HEK293 (cell line): ENCODE measurements around the gene STX16.

ENCODE experiments used
- CTCF ChIA-PET: fragments of 350-600 bp; formaldehyde crosslinking; extraction: SDS; loops from one replicate; lab custom pipeline; 2021; ENCODE audit warnings: antibody characterized with exemption; lab: Yijun Ruan, JAX
- POLR2A ChIA-PET: fragments of 300-600 bp; formaldehyde crosslinking; extraction: SDS; loops from one replicate; lab custom pipeline; 2020; ENCODE audit warnings: antibody characterized with exemption, inconsistent platforms; lab: Yijun Ruan, JAX
- H3K27ac ChIP-seq: fragments of 200-500 bp; sonication (Bioruptor generic); 2 replicates; pipeline ENCODE4 v1.5.1; 2014; ENCODE audit warnings: low read depth, low read length, control low read depth, inconsistent platforms; ENCODE audit errors: extremely low read depth
- H3K36me3 ChIP-seq, 2 experiments: fragments of 200-500 bp in 1 of 2; sonication (Bioruptor generic) in 1 of 2; 1 replicate in 1 of 2; 2 replicates in 1 of 2; pipeline ENCODE4 v1.5.1; 2014 to 2017; ENCODE audit warnings: inconsistent platforms in 2 of 2, low read length in 2 of 2; ENCODE audit not compliant: control insufficient read depth in 2 of 2, insufficient read depth in 1 of 2
- H3K4me1 ChIP-seq: fragments of 200-500 bp; sonication (Bioruptor generic); 2 replicates; pipeline ENCODE4 v1.5.1; 2014; ENCODE audit warnings: mild to moderate bottlenecking, low read length, inconsistent platforms; ENCODE audit not compliant: control insufficient read depth, insufficient read depth
- H3K4me3 ChIP-seq: 2 replicates; pipeline ENCODE4 v1.5.1; 2011; ENCODE audit warnings: low read depth, mild to moderate bottlenecking, control low read depth, low read length, moderate library complexity
- H3K9me3 ChIP-seq: fragments of 200-500 bp; sonication (Bioruptor generic); 2 replicates; pipeline ENCODE4 v1.5.1; 2014; ENCODE audit warnings: low read depth, low read length, inconsistent platforms; ENCODE audit not compliant: control insufficient read depth, insufficient read depth
- HIC1 ChIP-seq: fragments of 450-650 bp; formaldehyde crosslinking; IDR thresholded peaks from 2 replicates; pipeline ENCODE4 v1.5.1; 2016; ENCODE audit warnings: missing biosample characterization, missing genetic modification characterization
- ZBTB21 ChIP-seq: fragments of 450-650 bp; formaldehyde crosslinking; IDR thresholded peaks from 2 replicates; pipeline ENCODE4 v1.5.1; 2017; ENCODE audit warnings: missing biosample characterization, missing genetic modification characterization
- ZFHX2 ChIP-seq: fragments of 450-650 bp; formaldehyde crosslinking; conservative IDR thresholded peaks from 2 replicates; pipeline ENCODE4 v1.5.1; 2016; ENCODE audit warnings: missing biosample characterization, missing genetic modification characterization
- ZIC2 ChIP-seq: fragments of 450-650 bp; formaldehyde crosslinking; IDR thresholded peaks from 2 replicates; pipeline ENCODE4 v1.5.1; 2016; ENCODE audit warnings: missing biosample characterization, missing genetic modification characterization
- ZNF174 ChIP-seq: fragments of 450-650 bp; formaldehyde crosslinking; IDR thresholded peaks from 2 replicates; pipeline ENCODE4 v1.5.0; 2017; ENCODE audit warnings: missing biosample characterization, mild to moderate bottlenecking, missing genetic modification characterization
- ZNF2 ChIP-seq: fragments of 450-650 bp; formaldehyde crosslinking; IDR thresholded peaks from 2 replicates; pipeline ENCODE4 v1.5.1; 2016; ENCODE audit warnings: missing biosample characterization, missing genetic modification characterization
- ZNF394 ChIP-seq: fragments of 450-650 bp; formaldehyde crosslinking; IDR thresholded peaks from 2 replicates; pipeline ENCODE4 v1.5.1; 2016; ENCODE audit warnings: missing biosample characterization, missing genetic modification characterization, mild to moderate bottlenecking, moderate library complexity, borderline replicate concordance
- ZNF433 ChIP-seq: fragments of 450-650 bp; formaldehyde crosslinking; IDR thresholded peaks from 2 replicates; pipeline ENCODE4 v1.5.1; 2016; ENCODE audit warnings: missing biosample characterization, missing genetic modification characterization, low read depth
- ZNF600 ChIP-seq: fragments of 450-650 bp; formaldehyde crosslinking; IDR thresholded peaks from 2 replicates; pipeline ENCODE4 v1.5.1; 2016; ENCODE audit warnings: missing biosample characterization, missing genetic modification characterization
- ZNF621 ChIP-seq: fragments of 450-650 bp; formaldehyde crosslinking; IDR thresholded peaks from 2 replicates; pipeline ENCODE4 v1.5.1; 2017; ENCODE audit warnings: missing biosample characterization, missing genetic modification characterization
- ZNF629 ChIP-seq: fragments of 450-650 bp; formaldehyde crosslinking; IDR thresholded peaks from 2 replicates; pipeline ENCODE4 v1.5.1; 2017; ENCODE audit warnings: missing biosample characterization, missing genetic modification characterization
- ZNF654 ChIP-seq: fragments of 450-650 bp; formaldehyde crosslinking; IDR thresholded peaks from 2 replicates; pipeline ENCODE4 v1.5.1; 2016; ENCODE audit warnings: low read depth, missing biosample characterization, missing genetic modification characterization
- ZNF664 ChIP-seq: fragments of 450-650 bp; formaldehyde crosslinking; IDR thresholded peaks from 2 replicates; pipeline ENCODE4 v1.5.1; 2016; ENCODE audit warnings: missing biosample characterization, missing genetic modification characterization
- ZNF707 ChIP-seq: fragments of 450-650 bp; formaldehyde crosslinking; IDR thresholded peaks from 2 replicates; pipeline ENCODE4 v1.5.1; 2016; ENCODE audit warnings: missing biosample characterization, missing genetic modification characterization
- ZXDB ChIP-seq: fragments of 450-650 bp; formaldehyde crosslinking; IDR thresholded peaks from 2 replicates; pipeline ENCODE4 v1.5.1; 2016; ENCODE audit warnings: missing biosample characterization, missing genetic modification characterization
- TF ChIP-seq, protein P1 (sequence below): fragments of 450-650 bp; formaldehyde crosslinking; conservative IDR thresholded peaks from 2 replicates; pipeline ENCODE4 v1.5.1; 2016; ENCODE audit warnings: low read depth, missing biosample characterization, missing genetic modification characterization
- TF ChIP-seq, protein P2 (sequence below): fragments of 450-650 bp; formaldehyde crosslinking; IDR thresholded peaks from 2 replicates; pipeline ENCODE4 v1.5.1; 2016; ENCODE audit warnings: missing biosample characterization, missing genetic modification characterization

STX16 gene

DNA sequence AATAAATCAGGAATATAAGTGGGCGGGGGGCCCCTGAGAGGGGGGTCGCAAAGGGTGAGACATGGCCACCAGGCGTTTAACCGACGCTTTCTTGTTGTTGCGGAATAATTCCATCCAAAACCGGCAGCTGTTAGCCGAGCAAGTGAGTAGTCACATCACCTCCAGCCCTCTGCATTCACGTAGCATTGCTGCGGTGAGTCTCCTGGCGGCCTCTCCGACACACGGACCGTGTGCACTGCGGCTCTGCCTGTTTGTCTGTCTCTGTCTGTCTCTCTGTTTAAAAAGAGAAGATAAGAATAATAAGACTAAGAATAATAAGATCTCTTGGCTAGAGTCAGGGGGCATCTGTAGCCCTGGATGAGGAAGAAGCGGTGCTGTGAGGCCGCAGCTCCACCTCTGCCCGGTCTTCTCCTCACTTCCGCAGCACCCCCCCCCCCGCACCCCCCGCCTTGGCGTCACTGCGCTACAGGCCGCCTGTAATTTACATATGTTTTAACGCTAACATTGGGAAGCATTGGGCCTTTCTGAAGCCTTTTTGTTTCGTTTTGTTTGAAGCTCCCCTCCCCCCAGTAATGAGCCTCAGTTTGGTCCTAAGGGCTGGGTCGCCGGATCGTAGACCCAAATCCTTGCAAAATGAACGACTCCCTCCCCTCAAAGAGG lies 993 bp downstream of the STX16 start:
- CTCF ChIA-PET: interaction anchor here (0.5 to 1.7 kb wide), 4 partner anchors 187 to 517 kb away, joined by 3 to 5 read pairs (median 3); no protein-coding TSS in a partner anchor
- peak overlapping the region; percentile 99 for H3K4me3 ChIP-seq
- POLR2A ChIA-PET: interaction anchor here (0.5 to 1.7 kb wide), 9 partner anchors 10 to 412 kb away, joined by 3 to 7 read pairs (median 3); partner anchors contain the start of gene ATP5F1E
- TF ChIP-seq, protein P1, sequence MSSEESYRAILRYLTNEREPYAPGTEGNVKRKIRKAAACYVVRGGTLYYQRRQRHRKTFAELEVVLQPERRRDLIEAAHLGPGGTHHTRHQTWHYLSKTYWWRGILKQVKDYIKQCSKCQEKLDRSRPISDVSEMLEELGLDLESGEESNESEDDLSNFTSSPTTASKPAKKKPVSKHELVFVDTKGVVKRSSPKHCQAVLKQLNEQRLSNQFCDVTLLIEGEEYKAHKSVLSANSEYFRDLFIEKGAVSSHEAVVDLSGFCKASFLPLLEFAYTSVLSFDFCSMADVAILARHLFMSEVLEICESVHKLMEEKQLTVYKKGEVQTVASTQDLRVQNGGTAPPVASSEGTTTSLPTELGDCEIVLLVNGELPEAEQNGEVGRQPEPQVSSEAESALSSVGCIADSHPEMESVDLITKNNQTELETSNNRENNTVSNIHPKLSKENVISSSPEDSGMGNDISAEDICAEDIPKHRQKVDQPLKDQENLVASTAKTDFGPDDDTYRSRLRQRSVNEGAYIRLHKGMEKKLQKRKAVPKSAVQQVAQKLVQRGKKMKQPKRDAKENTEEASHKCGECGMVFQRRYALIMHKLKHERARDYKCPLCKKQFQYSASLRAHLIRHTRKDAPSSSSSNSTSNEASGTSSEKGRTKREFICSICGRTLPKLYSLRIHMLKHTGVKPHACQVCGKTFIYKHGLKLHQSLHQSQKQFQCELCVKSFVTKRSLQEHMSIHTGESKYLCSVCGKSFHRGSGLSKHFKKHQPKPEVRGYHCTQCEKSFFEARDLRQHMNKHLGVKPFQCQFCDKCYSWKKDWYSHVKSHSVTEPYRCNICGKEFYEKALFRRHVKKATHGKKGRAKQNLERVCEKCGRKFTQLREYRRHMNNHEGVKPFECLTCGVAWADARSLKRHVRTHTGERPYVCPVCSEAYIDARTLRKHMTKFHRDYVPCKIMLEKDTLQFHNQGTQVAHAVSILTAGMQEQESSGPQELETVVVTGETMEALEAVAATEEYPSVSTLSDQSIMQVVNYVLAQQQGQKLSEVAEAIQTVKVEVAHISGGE (tag by site-specific recombination): peak; percentile 37; the same call in 1 of the 2 replicates
- TF ChIP-seq ZBTB21 (tag by site-specific recombination): no peak
- no peak for TF ChIP-seq ZFHX2 (tag by site-specific recombination)
- no peak for TF ChIP-seq ZXDB (tag by site-specific recombination)
- no peak for TF ChIP-seq ZNF174
- no peak for TF ChIP-seq ZNF2 (tag by site-specific recombination)
- no peak for TF ChIP-seq ZNF654 (tag by site-specific recombination)
- no peak for TF ChIP-seq ZNF664
- TF ChIP-seq ZNF707 (tag by site-specific recombination): no peak
- TF ChIP-seq ZNF621 (tag by site-specific recombination): no peak
- peak; percentile 62; the same call in 1 of the 2 replicates for TF ChIP-seq ZNF600 (tag by site-specific recombination)
- peak; percentile 25; the same call in 1 of the 2 replicates for TF ChIP-seq ZIC2 (tag by site-specific recombination)
- peak; percentile 49; the same call in 1 of the 2 replicates for TF ChIP-seq ZNF394
- TF ChIP-seq ZNF433 (tag by site-specific recombination): no peak
- no peak for TF ChIP-seq HIC1 (tag by site-specific recombination)
- 0 out of 2 replicates have a peak, but pooled peaks have one; percentile 31 for TF ChIP-seq ZNF629
- TF ChIP-seq, protein P2, sequence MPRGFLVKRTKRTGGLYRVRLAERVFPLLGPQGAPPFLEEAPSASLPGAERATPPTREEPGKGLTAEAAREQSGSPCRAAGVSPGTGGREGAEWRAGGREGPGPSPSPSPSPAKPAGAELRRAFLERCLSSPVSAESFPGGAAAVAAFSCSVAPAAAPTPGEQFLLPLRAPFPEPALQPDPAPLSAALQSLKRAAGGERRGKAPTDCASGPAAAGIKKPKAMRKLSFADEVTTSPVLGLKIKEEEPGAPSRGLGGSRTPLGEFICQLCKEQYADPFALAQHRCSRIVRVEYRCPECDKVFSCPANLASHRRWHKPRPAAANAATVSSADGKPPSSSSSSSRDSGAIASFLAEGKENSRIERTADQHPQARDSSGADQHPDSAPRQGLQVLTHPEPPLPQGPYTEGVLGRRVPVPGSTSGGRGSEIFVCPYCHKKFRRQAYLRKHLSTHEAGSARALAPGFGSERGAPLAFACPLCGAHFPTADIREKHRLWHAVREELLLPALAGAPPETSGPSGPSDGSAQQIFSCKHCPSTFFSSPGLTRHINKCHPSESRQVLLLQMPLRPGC (tag by site-specific recombination): no peak
- peaks cover 7% of the 10 kb centered on the region for H3K4me1 ChIP-seq
- H3K36me3 ChIP-seq: peaks cover 0 to 8% of the 10 kb centered on the region in 2 experiments; a peak in 1 of 3 replicates
- peak overlapping the region; percentile 65 for H3K27ac ChIP-seq
- no peaks in the 10 kb centered on the region for H3K9me3 ChIP-seq
